Liver (tissue), 9 donors: ENCODE measurements around the gene GALNTL6. TPM values are rescaled to one million over a fixed set of nuclear protein-coding genes. Genes with fewer than 3 reads are reported as not detected.

Experiments
- DNase-seq: peaks from one replicate; pipeline ENCODE4 v3.0.0-alpha.2; 2017; ENCODE audit warnings: low spot score
- H3K27ac ChIP-seq, 2 donors: one replicate each; pipeline ENCODE4 v1.7.0; 2013; ENCODE audit warnings: inconsistent platforms in 2 of 2, low read length in 2 of 2, control low read depth in 1 of 2, low read depth in 1 of 2, mild to moderate bottlenecking in 1 of 2
- H3K27me3 ChIP-seq, 4 donors: one replicate each; pipeline versions ENCODE4 v1.6.1 to v1.7.0; 2013; ENCODE audit warnings: low read length in 3 of 4, inconsistent platforms in 1 of 4, mild to moderate bottlenecking in 1 of 4, moderate library complexity in 1 of 4; ENCODE audit not compliant: control insufficient read depth in 4 of 4, insufficient read depth in 4 of 4
- H3K36me3 ChIP-seq, 4 donors: one replicate each; pipeline versions ENCODE4 v1.6.1 to v1.7.0; 2013; ENCODE audit warnings: low read length in 3 of 4, mild to moderate bottlenecking in 3 of 4, low read depth in 1 of 4, moderate library complexity in 1 of 4; ENCODE audit not compliant: control insufficient read depth in 4 of 4, insufficient read depth in 3 of 4
- H3K4me1 ChIP-seq, 4 donors: one replicate each; pipeline versions ENCODE4 v1.6.1 to v1.7.0; 2013; ENCODE audit warnings: low read length in 3 of 4, mild to moderate bottlenecking in 3 of 4, moderate library complexity in 1 of 4; ENCODE audit not compliant: control insufficient read depth in 4 of 4, insufficient read depth in 4 of 4
- H3K4me3 ChIP-seq, 3 donors: one replicate each; pipeline versions ENCODE4 v1.6.1 to v1.7.0; 2013; ENCODE audit warnings: low read length in 3 of 3, control low read depth in 1 of 3, low read depth in 1 of 3, mild to moderate bottlenecking in 1 of 3
- H3K9ac ChIP-seq, 2 donors: one replicate each; pipeline ENCODE4 v1.7.0; 2013; ENCODE audit warnings: low read length in 2 of 2, mild to moderate bottlenecking in 2 of 2, moderate library complexity in 2 of 2, control low read depth in 1 of 2, low read depth in 1 of 2
- H3K9me3 ChIP-seq, 4 donors: one replicate each; pipeline versions ENCODE4 v1.6.1 to v1.7.0; 2013; ENCODE audit warnings: low read length in 3 of 4; ENCODE audit not compliant: control insufficient read depth in 4 of 4
- ATF3 ChIP-seq: IDR thresholded peaks from 2 replicates; pipeline ENCODE4 v1.6.1; 2016; ENCODE audit warnings: antibody characterized with exemption
- CTCF ChIP-seq: fragments of 150-350 bp; IDR thresholded peaks from 2 replicates; pipeline ENCODE4 v1.5.1; 2017; ENCODE audit warnings: improper control_type of control experiment, low read depth, low read length; ENCODE audit not compliant: missing input control
- EGR1 ChIP-seq, 2 donors: IDR thresholded peaks; 2 replicates each; pipeline ENCODE4 v1.6.1; 2016 to 2018; ENCODE audit warnings: antibody characterized with exemption in 2 of 2, low read depth in 2 of 2
- FOXA1 ChIP-seq: IDR thresholded peaks from 2 replicates; pipeline ENCODE4 v1.6.1; 2016; ENCODE audit warnings: antibody characterized with exemption
- FOXA2 ChIP-seq: IDR thresholded peaks from 2 replicates; pipeline ENCODE4 v1.6.1; 2016; ENCODE audit warnings: antibody characterized with exemption
- HNF4A ChIP-seq, 2 donors: conservative IDR thresholded peaks; 2 replicates each; pipeline ENCODE4 v1.6.1; 2016; ENCODE audit warnings: antibody characterized with exemption in 2 of 2, mild to moderate bottlenecking in 2 of 2
- HNF4G ChIP-seq: IDR thresholded peaks from 2 replicates; pipeline ENCODE4 v1.6.1; 2016; ENCODE audit warnings: antibody characterized with exemption
- JUND ChIP-seq, 2 donors: IDR thresholded peaks; 2 replicates each; pipeline ENCODE4 v1.6.1; 2016; ENCODE audit warnings: antibody characterized with exemption in 2 of 2
- MAX ChIP-seq: IDR thresholded peaks from 2 replicates; pipeline ENCODE4 v1.6.1; 2016; ENCODE audit warnings: antibody characterized with exemption
- NR2F2 ChIP-seq: IDR thresholded peaks from 2 replicates; pipeline ENCODE4 v1.6.1; 2016; ENCODE audit warnings: antibody characterized with exemption
- REST ChIP-seq: IDR thresholded peaks from 2 replicates; pipeline ENCODE4 v1.6.1; 2016; ENCODE audit warnings: antibody characterized with exemption, mild to moderate bottlenecking
- RXRA ChIP-seq, 2 donors: IDR thresholded peaks; 2 replicates each; pipeline ENCODE4 v1.6.1; 2017 to 2018; ENCODE audit warnings: antibody characterized with exemption in 2 of 2, mild to moderate bottlenecking in 1 of 2
- SP1 ChIP-seq: IDR thresholded peaks from 2 replicates; pipeline ENCODE4 v1.6.1; 2018; ENCODE audit warnings: antibody characterized with exemption, mild to moderate bottlenecking
- TAF1 ChIP-seq: conservative IDR thresholded peaks from 2 replicates; pipeline ENCODE4 v1.6.1; 2016; ENCODE audit warnings: antibody characterized with exemption, mild to moderate bottlenecking
- YY1 ChIP-seq: IDR thresholded peaks from 2 replicates; pipeline ENCODE4 v1.6.1; 2016; ENCODE audit warnings: antibody characterized with exemption, mild to moderate bottlenecking
- ZBTB33 ChIP-seq: IDR thresholded peaks from 2 replicates; pipeline ENCODE4 v1.6.1; 2016; ENCODE audit warnings: antibody characterized with exemption
- WGBS: extraction: QIAGEN DNeasy Blood & Tissue Kit; methylation state at CpG from one replicate; pipeline ENCODE4 v1.1.7; 2013; 5-methylcytosine and 5-hydroxymethylcytosine counted together
- polyA plus RNA-seq, 2 donors: library from polyadenylated mRNA; stranded (reverse) in 1 of 2; unstranded in 1 of 2; fragments of 200-250 nt in 1 of 2; fragments of >200 nt in 1 of 2; fragmentation: Nextera tagmentation in 1 of 2; extraction: Ambion mirVana in 1 of 2; gene quantifications; one replicate each; pipeline versions ENCODE4 v1.2.1 to v1.2.3, GENCODE V29; 2013 to 2015
- total RNA-seq, 2 donors: library from RNA; depleted of rRNA; stranded (reverse); fragments of >200 nt; gene quantifications; one replicate each; pipeline ENCODE4 v1.2.3, GENCODE V29; 2014
- donor health status: healthy.
- donor health status: healthy.
- donor health status: healthy.
- donor health status: healthy.
- donor health status: healthy.

GALNTL6 gene
- total and polyA plus RNA-seq, 4 donors = 0.06 to 0.08 TPM; not detected in 2

- WGBS = 31% methylated on average over 1 of the region's 1 CpG
- Histone ChIP-seq H3K4me1 (no peaks in the 10 kb centered on the region), H3K27me3 (no peaks in the 10 kb centered on the region), H3K4me3 (no peak overlapping the region), H3K9me3 (no peaks in the 10 kb centered on the region), H3K9ac (no peak overlapping the region), H3K36me3 (no peaks in the 10 kb centered on the region), H3K27ac (no peak overlapping the region)
- no peak for TF ChIP-seq FOXA2
- no peak for TF ChIP-seq JUND (IDR thresholded peaks at IDR 0.05)
- TF ChIP-seq TAF1 = no peak
- TF ChIP-seq NR2F2 = no peak
- no peak for TF ChIP-seq MAX
- TF ChIP-seq YY1 = no peak
- TF ChIP-seq ATF3 = no peak
- no peak for TF ChIP-seq HNF4A (conservative IDR thresholded peaks at IDR 0.05)
- no peak for TF ChIP-seq FOXA1
- TF ChIP-seq RXRA (IDR thresholded peaks at IDR 0.05) = no peak
- no peak for TF ChIP-seq HNF4G
- no peak for TF ChIP-seq REST
- no peak for TF ChIP-seq SP1
- TF ChIP-seq EGR1 (IDR thresholded peaks at IDR 0.05; ENCODE audit: low read depth in 2 of 2) = no peak
- TF ChIP-seq CTCF = no peak
- no peak for TF ChIP-seq ZBTB33
- no peak for DNase-seq
Observed at GRCh38 chr4:172851534-172851933, 1038.3 kb downstream of the GALNTL6 start.

GRCh38 chr4:172857026-172857425 lies 1043.8 kb downstream of the GALNTL6 start:
- DNase-seq = no peak
- no peak overlapping the region for H3K4me3 ChIP-seq
- 92% methylated on average over 5 of the region's 5 CpGs for WGBS
- H3K36me3 ChIP-seq = no peaks in the 10 kb centered on the region
- H3K27me3 ChIP-seq = no peaks in the 10 kb centered on the region
- no peak overlapping the region for H3K9ac ChIP-seq
- no peaks in the 10 kb centered on the region for H3K4me1 ChIP-seq
- no peak overlapping the region for H3K27ac ChIP-seq
- no peaks in the 10 kb centered on the region for H3K9me3 ChIP-seq
- no peak for TF ChIP-seq FOXA1
- TF ChIP-seq ATF3 = no peak
- no peak for TF ChIP-seq CTCF
- no peak for TF ChIP-seq JUND (IDR thresholded peaks at IDR 0.05)
- TF ChIP-seq HNF4A (conservative IDR thresholded peaks at IDR 0.05) = no peak
- no peak for TF ChIP-seq SP1
- no peak for TF ChIP-seq YY1
- TF ChIP-seq FOXA2 = no peak
- no peak for TF ChIP-seq MAX
- TF ChIP-seq REST = no peak
